Sigmoid colon (tissue), 4 donors: ENCODE results near the gene C11orf21.

ENCODE experiments used
- CTCF ChIP-seq, 4 experiments: fragments of 450-650 bp in 3 of 4; fragments of 200-600 bp in 1 of 4; IDR thresholded peaks; one replicate each; pipeline ENCODE4 v1.5.1; 2016 to 2019; ENCODE audit warnings: antibody characterized with exemption in 4 of 4, mild to moderate bottlenecking in 3 of 4, moderate library complexity in 2 of 4
- EP300 ChIP-seq, 4 donors: sonication (generic); formaldehyde crosslinking; IDR thresholded peaks; one replicate each; pipeline ENCODE4 v1.6.1; 2017; ENCODE audit warnings: antibody characterized with exemption in 4 of 4
- POLR2A ChIP-seq, 2 donors: fragments of 450-650 bp; IDR thresholded peaks; one replicate each; pipeline ENCODE4 v1.6.1; 2016; ENCODE audit warnings: antibody characterized with exemption in 2 of 2, mild to moderate bottlenecking in 2 of 2, moderate library complexity in 2 of 2
- POLR2AphosphoS5 ChIP-seq, 4 donors: sonication (generic); formaldehyde crosslinking; IDR thresholded peaks; one replicate each; pipeline ENCODE4 v1.6.1; 2017; ENCODE audit warnings: antibody characterized with exemption in 4 of 4

- TF ChIP-seq CTCF (IDR thresholded peaks at IDR 0.05) (no peak), POLR2A (IDR thresholded peaks at IDR 0.05) (no peak), POLR2AphosphoS5 (IDR thresholded peaks at IDR 0.05) (no peak), EP300 (IDR thresholded peaks at IDR 0.05) (no peak)
Observed at GRCh38 chr11:2275334-2276279, 26.1 kb downstream of the C11orf21 start.
